ENCODE data around the gene IRF5.

The IRF5 gene

DNA sequence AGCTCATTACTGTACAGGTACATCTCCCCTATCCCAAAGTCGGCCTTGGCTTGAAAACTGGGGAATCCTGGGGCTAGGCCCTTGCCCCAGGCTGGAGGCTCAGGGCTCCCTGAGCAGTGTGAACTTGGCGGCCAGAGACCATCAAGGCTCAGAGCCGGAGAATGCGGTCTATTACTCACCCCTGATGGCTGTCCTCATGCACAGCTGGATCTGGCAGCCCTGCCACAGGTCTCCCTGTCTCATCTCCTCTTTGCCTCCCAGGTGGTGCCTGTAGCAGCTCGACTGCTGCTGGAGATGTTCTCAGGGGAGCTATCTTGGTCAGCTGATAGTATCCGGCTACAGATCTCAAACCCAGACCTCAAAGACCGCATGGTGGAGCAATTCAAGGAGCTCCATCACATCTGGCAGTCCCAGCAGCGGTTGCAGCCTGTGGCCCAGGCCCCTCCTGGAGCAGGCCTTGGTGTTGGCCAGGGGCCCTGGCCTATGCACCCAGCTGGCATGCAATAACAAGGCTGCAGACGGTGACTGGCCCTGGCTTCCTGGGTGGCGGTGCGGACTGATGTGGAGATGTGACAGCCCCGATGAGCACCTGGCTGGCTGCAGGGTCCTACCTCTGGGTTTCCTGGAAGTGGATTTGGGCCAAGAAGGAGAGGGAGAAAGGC is 10.7 kb downstream of the IRF5 start:
- TF ChIP-seq, protein P1, sequence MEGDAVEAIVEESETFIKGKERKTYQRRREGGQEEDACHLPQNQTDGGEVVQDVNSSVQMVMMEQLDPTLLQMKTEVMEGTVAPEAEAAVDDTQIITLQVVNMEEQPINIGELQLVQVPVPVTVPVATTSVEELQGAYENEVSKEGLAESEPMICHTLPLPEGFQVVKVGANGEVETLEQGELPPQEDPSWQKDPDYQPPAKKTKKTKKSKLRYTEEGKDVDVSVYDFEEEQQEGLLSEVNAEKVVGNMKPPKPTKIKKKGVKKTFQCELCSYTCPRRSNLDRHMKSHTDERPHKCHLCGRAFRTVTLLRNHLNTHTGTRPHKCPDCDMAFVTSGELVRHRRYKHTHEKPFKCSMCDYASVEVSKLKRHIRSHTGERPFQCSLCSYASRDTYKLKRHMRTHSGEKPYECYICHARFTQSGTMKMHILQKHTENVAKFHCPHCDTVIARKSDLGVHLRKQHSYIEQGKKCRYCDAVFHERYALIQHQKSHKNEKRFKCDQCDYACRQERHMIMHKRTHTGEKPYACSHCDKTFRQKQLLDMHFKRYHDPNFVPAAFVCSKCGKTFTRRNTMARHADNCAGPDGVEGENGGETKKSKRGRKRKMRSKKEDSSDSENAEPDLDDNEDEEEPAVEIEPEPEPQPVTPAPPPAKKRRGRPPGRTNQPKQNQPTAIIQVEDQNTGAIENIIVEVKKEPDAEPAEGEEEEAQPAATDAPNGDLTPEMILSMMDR (IDR thresholded peaks at IDR 0.05; ENCODE audit: control insufficient read depth, extremely low read depth, insufficient read depth), result no peak
- no peak overlapping the region for H3K4me3 ChIP-seq (ENCODE audit: low read depth, low read length)
- DNase-seq (ENCODE audit: low read depth), result no peak

DNA sequence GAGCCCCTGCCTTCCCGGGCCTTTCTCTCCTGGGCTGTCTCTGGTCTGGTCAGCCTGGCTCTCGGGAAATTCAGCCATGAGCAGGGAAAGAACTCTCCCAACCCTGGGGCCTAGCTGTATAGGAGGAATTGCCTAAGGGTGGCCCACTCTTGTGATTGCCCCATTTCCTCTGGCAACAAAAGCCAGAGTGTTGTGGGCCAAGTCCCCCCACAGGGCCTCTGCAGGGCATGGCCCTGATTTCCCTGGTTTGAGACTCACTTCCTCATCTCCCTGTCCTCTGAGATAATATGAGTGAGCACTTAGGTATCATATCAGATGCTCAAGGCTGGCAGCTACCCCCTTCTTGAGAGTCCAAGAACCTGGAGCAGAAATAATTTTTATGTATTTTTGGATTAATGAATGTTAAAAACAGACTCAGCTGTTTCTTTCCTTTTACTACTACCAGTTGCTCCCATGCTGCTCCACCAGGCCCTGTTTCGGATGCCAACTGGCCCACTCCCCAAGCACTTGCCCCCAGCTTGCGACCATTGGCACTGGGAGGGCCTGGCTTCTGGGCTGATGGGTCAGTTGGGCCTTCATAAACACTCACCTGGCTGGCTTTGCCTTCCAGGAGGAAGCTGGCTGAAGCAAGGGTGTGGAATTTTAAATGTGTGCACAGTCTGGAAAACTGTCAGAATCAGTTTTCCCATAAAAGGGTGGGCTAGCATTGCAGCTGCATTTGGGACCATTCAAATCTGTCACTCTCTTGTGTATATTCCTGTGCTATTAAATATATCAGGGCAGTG is 11.4 kb downstream of the IRF5 start:
- TF ChIP-seq, protein P1 (IDR thresholded peaks at IDR 0.05; ENCODE audit: control insufficient read depth, extremely low read depth, insufficient read depth), result no peak
- no peak for DNase-seq (ENCODE audit: low read depth)
- no peak overlapping the region for H3K4me3 ChIP-seq (ENCODE audit: low read depth, low read length)

DNA sequence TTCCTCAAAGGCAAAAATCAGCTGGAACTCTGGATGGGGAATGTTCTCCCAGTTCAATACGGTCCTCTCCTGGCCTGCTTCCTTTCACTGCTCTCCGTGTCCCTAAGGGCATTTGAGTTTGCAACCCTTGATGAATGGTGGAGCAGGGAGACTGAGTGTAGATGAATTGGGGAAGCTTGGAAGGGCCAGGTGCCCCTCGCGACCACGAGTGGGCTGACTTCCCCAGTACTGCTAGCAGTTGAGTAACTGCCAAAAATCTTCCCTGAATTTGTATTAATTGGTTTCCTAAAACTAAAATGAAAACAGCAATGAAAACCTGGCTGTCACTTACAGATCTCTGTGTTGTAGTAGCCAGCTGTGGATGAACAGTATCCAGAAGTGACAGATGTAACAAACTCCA is 13.6 kb downstream of the IRF5 start:
- DNase-seq (ENCODE audit: low read depth), result no peak
- no peak overlapping the region for H3K4me3 ChIP-seq (ENCODE audit: low read depth, low read length)
- TF ChIP-seq, protein P1 (IDR thresholded peaks at IDR 0.05; ENCODE audit: control insufficient read depth, extremely low read depth, insufficient read depth), result no peak

DNA sequence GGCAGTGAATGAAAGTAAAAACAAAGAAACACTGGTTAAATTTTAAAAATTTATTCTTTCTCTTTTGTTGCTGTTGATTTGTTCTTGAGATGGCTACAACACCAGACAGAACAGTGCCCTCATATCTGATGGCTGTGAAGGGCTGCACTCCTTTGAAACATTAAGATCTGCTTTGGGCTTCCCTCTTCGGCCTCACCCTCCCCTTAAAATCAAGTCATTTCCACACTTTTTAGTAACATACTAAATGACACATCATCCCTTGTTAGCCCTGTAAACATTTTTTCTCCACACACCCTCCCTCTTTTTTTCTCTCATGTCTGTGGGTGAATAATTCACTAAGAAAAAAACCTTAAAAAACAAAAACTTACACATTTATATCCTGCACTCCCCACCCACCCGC is 16.4 kb downstream of the IRF5 start:
- no peak overlapping the region for H3K4me3 ChIP-seq (ENCODE audit: low read depth, low read length)
- no peak for DNase-seq (ENCODE audit: low read depth)
- TF ChIP-seq, protein P1 (IDR thresholded peaks at IDR 0.05; ENCODE audit: control insufficient read depth, extremely low read depth, insufficient read depth), result no peak

DNA sequence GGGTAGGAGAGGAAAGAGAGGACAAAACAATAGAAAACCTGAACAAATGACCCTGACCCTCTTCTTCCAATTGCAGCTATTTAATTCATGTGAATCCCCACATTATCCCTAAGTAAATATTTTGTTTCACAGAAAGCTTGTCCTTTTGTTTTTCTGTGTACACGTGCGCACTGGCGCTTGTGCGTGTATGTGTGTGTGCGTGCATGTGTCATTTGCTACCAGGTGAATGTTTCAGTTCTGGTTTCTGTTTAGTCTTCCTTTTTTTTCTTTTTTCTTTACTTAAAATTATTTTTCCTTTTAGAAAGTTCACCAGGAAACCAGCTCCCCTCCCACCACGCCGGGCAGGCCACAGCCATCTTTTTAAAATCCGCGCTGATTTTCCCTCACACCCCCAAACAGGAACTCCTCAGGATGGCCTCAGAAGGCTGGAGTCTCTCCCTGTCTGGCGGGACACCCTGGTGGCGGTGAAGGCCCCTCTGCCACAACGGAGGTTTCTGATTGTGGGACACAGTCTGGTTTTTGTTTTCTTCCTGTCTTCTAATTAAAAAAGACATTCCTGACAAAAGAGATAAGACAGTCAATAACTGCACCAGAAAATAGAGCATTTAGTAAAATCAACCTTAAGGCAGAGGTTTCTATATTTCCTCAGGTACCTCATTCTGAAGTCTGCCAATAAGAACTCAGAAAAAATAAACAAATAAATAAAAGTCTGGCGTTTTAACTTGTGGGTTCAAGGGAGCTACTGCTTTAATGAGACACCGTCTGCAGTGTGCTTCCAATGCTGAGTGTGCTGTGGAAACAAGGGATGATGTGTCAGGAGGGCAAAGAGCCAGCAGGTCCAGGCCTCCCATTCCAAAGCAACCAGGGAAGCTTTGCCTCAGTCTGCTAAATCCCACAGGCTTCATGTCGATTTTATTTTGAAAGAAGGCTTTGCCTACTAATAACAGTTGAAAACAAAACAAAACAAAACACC is 17.4 kb downstream of the IRF5 start:
- no peak for DNase-seq (ENCODE audit: low read depth)
- TF ChIP-seq, protein P1 (IDR thresholded peaks at IDR 0.05; ENCODE audit: control insufficient read depth, extremely low read depth, insufficient read depth), result no peak
- H3K4me3 ChIP-seq (ENCODE audit: low read depth, low read length), result no peak overlapping the region

DNA sequence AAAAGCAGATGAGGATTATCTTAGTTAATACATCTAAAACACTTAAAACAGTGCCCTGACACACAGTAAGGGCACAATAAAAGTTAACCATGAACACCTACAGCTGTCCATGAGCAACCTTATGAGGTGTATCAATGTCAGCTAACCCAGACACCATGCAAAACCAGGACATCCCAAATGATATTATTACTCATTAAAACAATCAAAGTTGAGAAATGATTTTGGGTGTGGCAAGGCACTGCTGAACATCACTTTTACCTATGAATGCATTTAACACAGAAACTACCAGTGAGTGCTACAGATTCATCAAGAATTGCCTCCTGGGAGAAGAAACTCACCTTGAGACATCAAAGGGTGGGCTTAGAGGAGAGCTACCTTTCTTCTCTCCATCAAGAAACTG is 18.3 kb downstream of the IRF5 start:
- no peak overlapping the region for H3K4me3 ChIP-seq (ENCODE audit: low read depth, low read length)
- no peak for DNase-seq (ENCODE audit: low read depth)
- TF ChIP-seq, protein P1 (IDR thresholded peaks at IDR 0.05; ENCODE audit: control insufficient read depth, extremely low read depth, insufficient read depth), result no peak
